SK-N-SH treated with all-trans-retinoic acid at 6 μM for 48 hours (cell line): ENCODE measurements around the gene ADAM10.

ENCODE experiments used
- ATAC-seq: fragments of 200-7000 bp; cut with Tn5 transposase; 3 replicates; pipeline ENCODE4 v1.9.1; 2020; ENCODE audit warnings: mild to moderate bottlenecking, moderate library complexity
- BACH2 ChIP-seq: fragments of 250-450 bp; sonication (Bioruptor Pico); IDR thresholded peaks from 2 replicates; pipeline ENCODE4 v1.9.0; 2021; ENCODE audit warnings: mild to moderate bottlenecking, borderline replicate concordance
- CSDC2 ChIP-seq: fragments of 250-450 bp; sonication (Bioruptor Pico); IDR thresholded peaks from 2 replicates; pipeline ENCODE4 v1.5.0; 2020; ENCODE audit warnings: mild to moderate bottlenecking, moderate library complexity
- ESRRG ChIP-seq: fragments of 250-450 bp; sonication (Bioruptor Pico); IDR thresholded peaks from 2 replicates; pipeline ENCODE4 v1.6.1; 2021; ENCODE audit warnings: mild to moderate bottlenecking
- ISL1 ChIP-seq: fragments of 250-450 bp; sonication (Bioruptor Pico); IDR thresholded peaks from 2 replicates; pipeline ENCODE4 v2.1.2; 2022; ENCODE audit warnings: mild to moderate bottlenecking, moderate library complexity
- OSR1 ChIP-seq: fragments of 250-450 bp; sonication (Bioruptor Pico); IDR thresholded peaks from 2 replicates; pipeline ENCODE4 v1.8.0; 2022; ENCODE audit warnings: moderate library complexity, mild to moderate bottlenecking, inconsistent platforms
- PPARA ChIP-seq: fragments of 250-450 bp; sonication (Bioruptor Pico); IDR thresholded peaks from 2 replicates; pipeline ENCODE4 v1.5.0; 2020; ENCODE audit warnings: mild to moderate bottlenecking, borderline replicate concordance
- SNAI2 ChIP-seq: fragments of 250-450 bp; sonication (Bioruptor Pico); IDR thresholded peaks from 2 replicates; pipeline ENCODE4 v1.5.0; 2020; ENCODE audit warnings: mild to moderate bottlenecking, moderate library complexity
- TCF4 ChIP-seq: fragments of 250-450 bp; sonication (Bioruptor Pico); IDR thresholded peaks from 2 replicates; pipeline ENCODE4 v1.8.0; 2021; ENCODE audit warnings: mild to moderate bottlenecking, moderate library complexity, borderline replicate concordance
- TOX ChIP-seq: fragments of 250-450 bp; sonication (Bioruptor Pico); IDR thresholded peaks from 2 replicates; pipeline ENCODE4 v1.8.0; 2021; ENCODE audit warnings: mild to moderate bottlenecking, moderate library complexity, borderline replicate concordance
- ZNF565 ChIP-seq: fragments of 450-650 bp; formaldehyde crosslinking; conservative IDR thresholded peaks from 2 replicates; pipeline ENCODE4 v1.5.0; 2020; ENCODE audit warnings: low read depth, mild to moderate bottlenecking, moderate library complexity
- ZNF70 ChIP-seq: fragments of 450-650 bp; formaldehyde crosslinking; IDR thresholded peaks from 2 replicates; pipeline ENCODE4 v1.5.0; 2020; ENCODE audit warnings: mild to moderate bottlenecking, moderate library complexity
- TF ChIP-seq, protein P1 (sequence below): fragments of 250-450 bp; sonication (Bioruptor Pico); IDR thresholded peaks from 2 replicates; pipeline ENCODE4 v1.5.1; 2020; ENCODE audit warnings: low read depth, mild to moderate bottlenecking, moderate library complexity
- TF ChIP-seq, protein P2 (sequence below): fragments of 250-450 bp; sonication (Bioruptor Pico); IDR thresholded peaks from 2 replicates; pipeline ENCODE4 v1.5.1; 2021; ENCODE audit warnings: mild to moderate bottlenecking, moderate library complexity
- TF ChIP-seq, protein P3 (sequence below): fragments of 250-450 bp; sonication (Bioruptor Pico); IDR thresholded peaks from 2 replicates; pipeline ENCODE4 v1.8.0; 2020; ENCODE audit warnings: mild to moderate bottlenecking, moderate library complexity, borderline replicate concordance

The ADAM10 gene

DNA sequence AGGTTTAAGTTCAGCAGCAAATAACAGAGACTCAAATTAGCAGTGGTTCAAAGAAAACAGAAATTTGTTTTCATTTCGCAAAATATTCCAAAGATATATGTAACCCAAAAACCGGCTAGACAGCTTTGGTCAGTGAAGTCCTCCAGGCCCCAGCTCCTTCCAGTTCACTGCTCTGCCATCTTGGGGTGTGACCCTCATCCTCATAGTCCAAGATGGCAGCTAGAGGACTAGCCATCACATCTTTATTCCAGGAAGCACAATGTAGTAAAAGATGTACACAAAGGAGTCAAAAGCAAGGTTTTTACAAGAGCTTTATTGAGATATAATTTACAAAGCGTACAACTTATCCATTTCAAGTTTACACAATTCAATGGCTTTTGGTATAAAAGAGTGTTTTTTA is 210.6 kb downstream of the ADAM10 start:
- TF ChIP-seq TOX (CRISPR knock-in tag) (no peak), ISL1 (CRISPR knock-in tag) (no peak), PPARA (CRISPR knock-in tag) (no peak), ESRRG (CRISPR knock-in tag) (no peak), CSDC2 (no peak), ZNF70 (CRISPR knock-in tag) (no peak), OSR1 (CRISPR knock-in tag) (no peak), ZNF565 (no peak), SNAI2 (CRISPR knock-in tag) (no peak), TCF4 (CRISPR knock-in tag) (no peak), BACH2 (CRISPR knock-in tag) (no peak)
- TF ChIP-seq, protein P1, sequence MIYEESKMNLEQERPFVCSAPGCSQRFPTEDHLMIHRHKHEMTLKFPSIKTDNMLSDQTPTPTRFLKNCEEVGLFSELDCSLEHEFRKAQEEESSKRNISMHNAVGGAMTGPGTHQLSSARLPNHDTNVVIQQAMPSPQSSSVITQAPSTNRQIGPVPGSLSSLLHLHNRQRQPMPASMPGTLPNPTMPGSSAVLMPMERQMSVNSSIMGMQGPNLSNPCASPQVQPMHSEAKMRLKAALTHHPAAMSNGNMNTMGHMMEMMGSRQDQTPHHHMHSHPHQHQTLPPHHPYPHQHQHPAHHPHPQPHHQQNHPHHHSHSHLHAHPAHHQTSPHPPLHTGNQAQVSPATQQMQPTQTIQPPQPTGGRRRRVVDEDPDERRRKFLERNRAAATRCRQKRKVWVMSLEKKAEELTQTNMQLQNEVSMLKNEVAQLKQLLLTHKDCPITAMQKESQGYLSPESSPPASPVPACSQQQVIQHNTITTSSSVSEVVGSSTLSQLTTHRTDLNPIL (CRISPR knock-in tag): no peak
- TF ChIP-seq, protein P2, sequence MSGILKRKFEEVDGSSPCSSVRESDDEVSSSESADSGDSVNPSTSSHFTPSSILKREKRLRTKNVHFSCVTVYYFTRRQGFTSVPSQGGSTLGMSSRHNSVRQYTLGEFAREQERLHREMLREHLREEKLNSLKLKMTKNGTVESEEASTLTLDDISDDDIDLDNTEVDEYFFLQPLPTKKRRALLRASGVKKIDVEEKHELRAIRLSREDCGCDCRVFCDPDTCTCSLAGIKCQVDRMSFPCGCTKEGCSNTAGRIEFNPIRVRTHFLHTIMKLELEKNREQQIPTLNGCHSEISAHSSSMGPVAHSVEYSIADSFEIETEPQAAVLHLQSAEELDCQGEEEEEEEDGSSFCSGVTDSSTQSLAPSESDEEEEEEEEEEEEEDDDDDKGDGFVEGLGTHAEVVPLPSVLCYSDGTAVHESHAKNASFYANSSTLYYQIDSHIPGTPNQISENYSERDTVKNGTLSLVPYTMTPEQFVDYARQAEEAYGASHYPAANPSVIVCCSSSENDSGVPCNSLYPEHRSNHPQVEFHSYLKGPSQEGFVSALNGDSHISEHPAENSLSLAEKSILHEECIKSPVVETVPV: no peak
- TF ChIP-seq, protein P3, sequence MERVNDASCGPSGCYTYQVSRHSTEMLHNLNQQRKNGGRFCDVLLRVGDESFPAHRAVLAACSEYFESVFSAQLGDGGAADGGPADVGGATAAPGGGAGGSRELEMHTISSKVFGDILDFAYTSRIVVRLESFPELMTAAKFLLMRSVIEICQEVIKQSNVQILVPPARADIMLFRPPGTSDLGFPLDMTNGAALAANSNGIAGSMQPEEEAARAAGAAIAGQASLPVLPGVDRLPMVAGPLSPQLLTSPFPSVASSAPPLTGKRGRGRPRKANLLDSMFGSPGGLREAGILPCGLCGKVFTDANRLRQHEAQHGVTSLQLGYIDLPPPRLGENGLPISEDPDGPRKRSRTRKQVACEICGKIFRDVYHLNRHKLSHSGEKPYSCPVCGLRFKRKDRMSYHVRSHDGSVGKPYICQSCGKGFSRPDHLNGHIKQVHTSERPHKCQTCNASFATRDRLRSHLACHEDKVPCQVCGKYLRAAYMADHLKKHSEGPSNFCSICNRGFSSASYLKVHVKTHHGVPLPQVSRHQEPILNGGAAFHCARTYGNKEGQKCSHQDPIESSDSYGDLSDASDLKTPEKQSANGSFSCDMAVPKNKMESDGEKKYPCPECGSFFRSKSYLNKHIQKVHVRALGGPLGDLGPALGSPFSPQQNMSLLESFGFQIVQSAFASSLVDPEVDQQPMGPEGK (CRISPR knock-in tag): no peak
- no peak for ATAC-seq
